Glutamatergic neuron (in vitro differentiated cells): ENCODE measurements around the gene TIMM17B. TPM values are rescaled to one million over a fixed set of nuclear protein-coding genes. Genes with fewer than 3 reads are reported as not detected.
A peak's percentile ranks its signal among the peaks of the same experiment; 100 is the strongest.

Source experiments
- DNase-seq: peaks from one replicate; pipeline ENCODE4 v3.0.0; 2022
- H3K27ac Mint-ChIP-seq: one replicate; pipeline ENCODE4 v1.8.0; 2020; ENCODE audit warnings: mild to moderate bottlenecking, mixed read lengths, inconsistent platforms; ENCODE audit not compliant: unreplicated experiment
- H3K27me3 Mint-ChIP-seq: one replicate; pipeline ENCODE4 v1.8.0; 2020; ENCODE audit warnings: mild to moderate bottlenecking, moderate library complexity, mixed read lengths, inconsistent platforms; ENCODE audit not compliant: unreplicated experiment
- H3K36me3 Mint-ChIP-seq: one replicate; pipeline ENCODE4 v1.8.0; 2020; ENCODE audit warnings: mild to moderate bottlenecking, mixed read lengths, inconsistent platforms; ENCODE audit not compliant: unreplicated experiment
- H3K4me1 Mint-ChIP-seq: one replicate; pipeline ENCODE4 v1.8.0; 2020; ENCODE audit warnings: mild to moderate bottlenecking, low read depth, mixed read lengths, inconsistent platforms; ENCODE audit not compliant: unreplicated experiment
- H3K4me3 Mint-ChIP-seq: one replicate; pipeline ENCODE4 v1.8.0; 2020; ENCODE audit warnings: mild to moderate bottlenecking, mixed read lengths, inconsistent platforms; ENCODE audit not compliant: unreplicated experiment
- H3K9me3 Mint-ChIP-seq: one replicate; pipeline ENCODE4 v1.8.0; 2020; ENCODE audit warnings: mild to moderate bottlenecking, moderate library complexity, mixed read lengths, inconsistent platforms; ENCODE audit not compliant: unreplicated experiment
- CTCF ChIP-seq: fragments of 200-600 bp; sonication (generic); IDR thresholded peaks from one replicate; pipeline ENCODE4 v1.5.0; 2021; ENCODE audit not compliant: partially characterized antibody, unreplicated experiment
- total RNA-seq: library from RNA; stranded (reverse); fragmentation: NEBNext Ultra II Directional; extraction: Animal tissue kit (Norgen Biotek cat#: 25700); gene quantifications from one replicate; pipeline ENCODE4 v1.2.1, GENCODE V29; 2021; ENCODE audit not compliant: unreplicated experiment

TIMM17B gene
- total RNA-seq, 1 donor from 2014 or later = 71.8 TPM

- H3K27ac Mint-ChIP-seq = peak within 1 kb of the TSS; percentile 89
- peaks cover 5% of the 10 kb centered on the region for H3K27me3 Mint-ChIP-seq
- peaks cover 5% of the 10 kb centered on the region for H3K9me3 Mint-ChIP-seq
- H3K4me1 Mint-ChIP-seq = peaks cover 15% of the 10 kb centered on the region
- H3K36me3 Mint-ChIP-seq = no peaks in the 10 kb centered on the region
- TF ChIP-seq CTCF = no peak
- peak within 1 kb of the TSS; percentile 89 for H3K4me3 Mint-ChIP-seq
- DNase-seq = peak; percentile 89
Measured at GRCh38 chrX:48918643-48919340, 21.2 kb upstream of the TIMM17B start, which contains the start of gene PIM2. TSS of gene PIM2 (minus strand) at chrX:48919024. CDS start at chrX:48918834, 190 bp downstream.

GRCh38 chrX:48918301-48918642 lies 20.7 kb upstream of the TIMM17B start:
- H3K4me3 Mint-ChIP-seq = peak overlapping the region; percentile 89
- peaks cover 5% of the 10 kb centered on the region for H3K9me3 Mint-ChIP-seq
- no peaks in the 10 kb centered on the region for H3K36me3 Mint-ChIP-seq
- H3K27me3 Mint-ChIP-seq = peaks cover 5% of the 10 kb centered on the region
- H3K4me1 Mint-ChIP-seq = peaks cover 15% of the 10 kb centered on the region
- no peak for DNase-seq
- no peak overlapping the region for H3K27ac Mint-ChIP-seq
- no peak for TF ChIP-seq CTCF

- H3K4me1 Mint-ChIP-seq = peaks cover 15% of the 10 kb centered on the region
- H3K9me3 Mint-ChIP-seq = peaks cover 6% of the 10 kb centered on the region
- no peaks in the 10 kb centered on the region for H3K36me3 Mint-ChIP-seq
- peak; percentile 85 for DNase-seq
- peak; percentile 93 for TF ChIP-seq CTCF
- peak overlapping the region; percentile 46 for H3K27ac Mint-ChIP-seq
- H3K4me3 Mint-ChIP-seq = peak overlapping the region; percentile 89
- H3K27me3 Mint-ChIP-seq = peaks cover 5% of the 10 kb centered on the region
Measured at GRCh38 chrX:48917139-48918001, 19.8 kb upstream of the TIMM17B start.

- TF ChIP-seq CTCF = no peak
- H3K9me3 Mint-ChIP-seq = peaks cover 3% of the 10 kb centered on the region
- no peak overlapping the region for H3K27ac Mint-ChIP-seq
- H3K4me3 Mint-ChIP-seq = no peak overlapping the region
- H3K27me3 Mint-ChIP-seq = peaks cover 12% of the 10 kb centered on the region
- H3K36me3 Mint-ChIP-seq = no peaks in the 10 kb centered on the region
- peaks cover 11% of the 10 kb centered on the region for H3K4me1 Mint-ChIP-seq
- no peak for DNase-seq
Measured at GRCh38 chrX:48914593-48915493, 17.3 kb upstream of the TIMM17B start.
